ENCODE measurements around the gene ZFYVE21. TPM values are rescaled to one million over a fixed set of nuclear protein-coding genes. Genes with fewer than 3 reads are reported as not detected.
A peak's percentile ranks its signal among the peaks of the same experiment; 100 is the strongest.

Gene ZFYVE21
- total RNA-seq, 1 experiment from 2014 or later = 66.2 TPM

- intact Hi-C loops (cut with micrococcal nuclease; ENCODE audit: unreplicated experiment) = no loop called here
Observed at GRCh38 chr14:103732868-103733620, 17.4 kb downstream of the ZFYVE21 start.

GRCh38 chr14:103733651-103734050 lies 18.0 kb downstream of the ZFYVE21 start:
- Histone ChIP-seq H3K9me3 (no peaks in the 10 kb centered on the region), H3K36me3 (ENCODE audit: control insufficient read depth, insufficient read depth, low read length) (peaks cover 2% of the 10 kb centered on the region), H3K27me3 (replicated peaks; ENCODE audit: control insufficient read depth, insufficient read depth, low read length) (no peaks in the 10 kb centered on the region), H3K4me1 (no peaks in the 10 kb centered on the region), H3K4me3 (ENCODE audit: low read depth, low read length) (no peak overlapping the region)
- Mint-ChIP-seq H3K4me3 (ENCODE audit: unreplicated experiment) (no peak overlapping the region), H3K9me3 (ENCODE audit: unreplicated experiment) (no peaks in the 10 kb centered on the region), H3K36me3 (ENCODE audit: insufficient read depth, unreplicated experiment) (peaks cover 29% of the 10 kb centered on the region), H3K27ac (ENCODE audit: unreplicated experiment) (no peak overlapping the region), H3K27me3 (ENCODE audit: insufficient read depth, unreplicated experiment) (no peaks in the 10 kb centered on the region), H3K4me1 (ENCODE audit: low read depth, unreplicated experiment) (no peaks in the 10 kb centered on the region)
- no peak for DNase-seq
- ChIA-PET POLR2A (no interaction called here), CTCF (no interaction called here)
- BruUV-seq (replicated peaks) = no TSS peak
- intact Hi-C loops (cut with micrococcal nuclease; ENCODE audit: unreplicated experiment) = no loop called here
- TF ChIP-seq CTCF (IDR thresholded peaks at IDR 0.05; ENCODE audit: insufficient read depth in 1 of 2, low read depth in 1 of 2, low read length in 1 of 2, severe bottlenecking in 1 of 2, unreplicated experiment in 1 of 2) = no peak

More at GRCh38 chr14:103732868-103733620, 17.4 kb downstream of the ZFYVE21 start:
- BruUV-seq (replicated peaks) = TSS peak; percentile 78
- Histone ChIP-seq H3K4me1 (no peaks in the 10 kb centered on the region), H3K4me3 (ENCODE audit: low read depth, low read length) (no peak overlapping the region), H3K9me3 (no peaks in the 10 kb centered on the region), H3K27me3 (replicated peaks; ENCODE audit: control insufficient read depth, insufficient read depth, low read length) (no peaks in the 10 kb centered on the region), H3K36me3 (ENCODE audit: control insufficient read depth, insufficient read depth, low read length) (peaks cover 2% of the 10 kb centered on the region)
- H3K4me1 Mint-ChIP-seq (ENCODE audit: low read depth, unreplicated experiment) = no peaks in the 10 kb centered on the region
- CTCF ChIA-PET = no interaction called here
- DNase-seq = no peak
- no peaks in the 10 kb centered on the region for H3K9me3 Mint-ChIP-seq (ENCODE audit: unreplicated experiment)
- no peak for TF ChIP-seq CTCF (IDR thresholded peaks at IDR 0.05; ENCODE audit: insufficient read depth in 1 of 2, low read depth in 1 of 2, low read length in 1 of 2, severe bottlenecking in 1 of 2, unreplicated experiment in 1 of 2)
- H3K27me3 Mint-ChIP-seq (ENCODE audit: insufficient read depth, unreplicated experiment) = no peaks in the 10 kb centered on the region
- H3K4me3 Mint-ChIP-seq (ENCODE audit: unreplicated experiment) = no peak overlapping the region
- POLR2A ChIA-PET = no interaction called here
- no peak overlapping the region for H3K27ac Mint-ChIP-seq (ENCODE audit: unreplicated experiment)
- H3K36me3 Mint-ChIP-seq (ENCODE audit: insufficient read depth, unreplicated experiment) = peaks cover 33% of the 10 kb centered on the region

- TF ChIP-seq CTCF (IDR thresholded peaks at IDR 0.05; ENCODE audit: insufficient read depth in 1 of 2, low read depth in 1 of 2, low read length in 1 of 2, severe bottlenecking in 1 of 2, unreplicated experiment in 1 of 2) = no peak
- intact Hi-C loops (cut with micrococcal nuclease; ENCODE audit: unreplicated experiment) = no loop called here
- no peak for DNase-seq
- Histone ChIP-seq H3K4me3 (ENCODE audit: low read depth, low read length) (no peak overlapping the region), H3K4me1 (no peaks in the 10 kb centered on the region), H3K9me3 (no peaks in the 10 kb centered on the region), H3K27me3 (replicated peaks; ENCODE audit: control insufficient read depth, insufficient read depth, low read length) (no peaks in the 10 kb centered on the region), H3K36me3 (ENCODE audit: control insufficient read depth, insufficient read depth, low read length) (peaks cover 2% of the 10 kb centered on the region; the same call in 1 of the 2 replicates)
- no TSS peak for BruUV-seq (replicated peaks)
- Mint-ChIP-seq H3K36me3 (ENCODE audit: insufficient read depth, unreplicated experiment) (peaks cover 23% of the 10 kb centered on the region), H3K27me3 (ENCODE audit: insufficient read depth, unreplicated experiment) (no peaks in the 10 kb centered on the region), H3K9me3 (ENCODE audit: unreplicated experiment) (no peaks in the 10 kb centered on the region), H3K27ac (ENCODE audit: unreplicated experiment) (no peak overlapping the region), H3K4me3 (ENCODE audit: unreplicated experiment) (no peak overlapping the region), H3K4me1 (ENCODE audit: low read depth, unreplicated experiment) (no peaks in the 10 kb centered on the region)
- ChIA-PET CTCF (no interaction called here), POLR2A (no interaction called here)
Observed at GRCh38 chr14:103734081-103734888, 18.7 kb downstream of the ZFYVE21 start.

All from Caco-2 (cell line).